ENCODE data around the gene B4GALT1.
"Not testable (repeated sequence)": the region's sequence is repeated elsewhere in the genome, so short reads cannot be mapped to it uniquely, and the experiment has no call there.

Gene B4GALT1

GRCh38 chr9:33101104-33101951 lies 65.8 kb downstream of the B4GALT1 start:
- DNase-seq (ENCODE audit: low read depth): no peak

DNA sequence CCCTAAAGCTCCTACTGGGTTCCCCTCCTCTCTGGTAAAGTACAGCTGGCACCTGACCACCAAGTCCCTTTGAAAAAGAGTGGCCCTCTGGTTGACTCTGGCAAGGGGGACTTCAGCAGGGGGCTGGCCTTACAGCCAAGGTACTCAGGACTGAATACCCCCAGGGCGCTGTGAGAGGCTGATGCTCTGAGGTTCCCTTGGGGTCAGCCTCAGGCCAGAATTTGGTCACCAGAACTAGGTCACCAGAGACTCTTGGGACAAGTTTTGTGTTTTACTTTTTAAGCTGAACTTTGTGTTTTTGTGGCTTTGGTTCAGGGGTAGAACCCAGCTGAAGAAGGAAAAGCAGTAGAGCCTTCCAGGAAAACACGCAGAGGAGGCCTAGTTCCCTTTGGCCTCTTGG lies 67.4 kb downstream of the B4GALT1 start:
- no peak for DNase-seq (ENCODE audit: low read depth)

- no peak for DNase-seq (ENCODE audit: low read depth)
Observed at GRCh38 chr9:33097192-33097591, 69.9 kb downstream of the B4GALT1 start.

DNA sequence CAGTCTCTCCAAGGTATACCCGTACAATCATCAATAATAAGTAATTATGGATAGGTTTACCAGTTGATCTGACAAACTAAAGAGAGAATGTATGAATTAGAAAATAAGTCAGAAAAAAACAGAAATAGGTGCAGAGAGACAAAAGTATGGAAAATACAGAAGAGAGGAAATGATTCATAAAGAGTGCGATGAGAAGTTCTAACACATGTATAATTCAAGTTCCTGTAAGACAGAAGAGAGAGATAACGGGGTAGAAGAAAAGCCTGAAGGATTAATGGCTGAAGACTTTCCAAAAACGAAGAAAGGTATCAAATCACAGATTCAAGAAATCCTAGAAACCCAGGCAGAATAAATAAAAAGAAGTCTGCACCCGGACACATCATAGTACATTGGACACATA lies 74.5 kb downstream of the B4GALT1 start:
- no peak for DNase-seq (ENCODE audit: low read depth)

DNA sequence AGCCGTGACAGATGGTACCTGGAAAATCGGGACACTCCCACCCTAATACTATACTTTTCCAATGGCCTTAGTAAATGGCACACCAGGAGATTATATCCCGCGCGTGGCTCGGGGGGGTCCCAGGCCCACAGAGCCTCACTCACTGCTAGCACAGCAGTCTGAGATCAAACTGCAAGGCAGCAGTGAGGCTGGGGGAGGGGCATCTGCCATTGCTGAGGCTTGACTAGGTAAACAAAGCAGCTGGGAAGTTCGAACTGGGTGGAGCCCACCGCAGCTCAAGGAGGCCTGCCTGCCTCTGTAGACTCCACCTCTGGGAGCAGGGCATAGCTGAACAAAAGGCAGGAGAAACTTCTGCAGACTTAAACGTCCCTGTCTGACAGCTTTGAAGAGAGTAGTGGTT lies 81.5 kb downstream of the B4GALT1 start:
- DNase-seq (ENCODE audit: low read depth): not testable (repeated sequence)

DNA sequence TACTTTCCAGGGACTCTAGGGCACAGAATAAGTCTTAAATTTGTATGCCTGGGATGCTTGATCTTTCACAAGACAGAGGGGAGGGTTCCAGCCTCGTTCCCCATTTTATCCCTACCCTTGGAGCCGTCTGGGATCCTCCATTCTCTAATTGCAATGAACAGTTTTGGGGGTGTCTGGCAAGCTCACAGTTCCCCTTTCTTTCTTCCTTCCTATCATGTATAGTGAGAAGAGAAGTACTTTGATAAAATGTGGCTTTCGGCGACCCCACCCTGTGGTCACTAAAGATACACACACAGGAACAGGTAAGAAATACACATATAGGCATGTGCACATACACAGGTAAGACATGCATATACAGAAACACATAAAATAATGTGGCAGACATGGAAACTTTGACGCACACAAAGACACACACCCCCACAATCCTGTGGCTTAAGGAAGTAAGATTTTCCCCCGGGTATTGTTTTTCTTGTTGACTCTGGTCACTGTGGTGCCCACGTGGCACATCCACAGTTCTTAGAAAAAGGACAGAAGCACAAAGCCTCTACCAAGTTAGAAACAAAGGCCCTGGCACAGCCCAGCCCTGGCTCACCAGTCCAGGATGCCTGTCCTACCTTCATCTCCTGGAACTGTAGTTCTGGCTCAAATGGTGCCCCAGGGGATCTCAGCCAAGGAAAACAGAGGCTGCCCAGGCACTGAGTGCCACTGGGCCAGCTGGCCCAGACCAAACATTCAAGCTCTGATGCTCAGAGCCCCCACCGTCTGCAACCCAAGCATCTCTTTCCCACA lies 84.4 kb downstream of the B4GALT1 start:
- no peak for DNase-seq (ENCODE audit: low read depth)

GRCh38 chr9:33082128-33082527 lies 85.0 kb downstream of the B4GALT1 start:
- no peak for DNase-seq (ENCODE audit: low read depth)

- peak; percentile 35 for DNase-seq (ENCODE audit: low read depth)
Observed at GRCh38 chr9:33081128-33081851, 85.8 kb downstream of the B4GALT1 start.

- no peak for DNase-seq (ENCODE audit: low read depth)
Observed at GRCh38 chr9:33080534-33080933, 86.6 kb downstream of the B4GALT1 start.

- peak; percentile 94 for DNase-seq (ENCODE audit: low read depth)
Observed at GRCh38 chr9:33076046-33077004, 90.8 kb downstream of the B4GALT1 start, which contains the start of gene SMU1. SMU1 (minus strand) TSS chr9:33076674; CDS start chr9:33076608, 66 bp downstream.

DNA sequence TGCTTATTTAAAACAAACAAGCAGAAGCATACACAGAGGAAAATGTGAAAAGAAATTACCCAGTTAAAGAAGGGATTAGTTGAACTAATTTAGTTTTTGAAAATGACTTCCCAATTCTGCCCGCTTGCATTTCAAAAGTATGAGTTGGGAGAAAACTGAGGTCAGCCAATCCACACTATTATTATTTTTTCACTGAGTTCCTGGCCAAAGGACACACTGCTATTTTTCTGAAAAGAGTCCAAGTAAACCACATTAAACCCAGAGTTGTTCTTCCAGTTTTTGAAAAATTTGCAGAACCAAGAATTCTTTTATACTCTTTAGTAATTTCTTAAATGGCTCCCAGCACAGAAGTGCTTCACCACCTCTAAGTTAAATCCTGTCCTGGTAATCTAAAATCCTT lies 98.1 kb downstream of the B4GALT1 start:
- DNase-seq (ENCODE audit: low read depth): no peak

- DNase-seq (ENCODE audit: low read depth): no peak
Observed at GRCh38 chr9:33065157-33066076, 101.7 kb downstream of the B4GALT1 start.

Data from T-helper 22 cell (primary cell).